HepG2 (cell line): ENCODE measurements around the gene CGNL1. TPM values are rescaled to one million over a fixed set of nuclear protein-coding genes. Genes with fewer than 3 reads are reported as not detected.
A peak's percentile ranks its signal among the peaks of the same experiment; 100 is the strongest.

ENCODE experiments used
- ARNT2 ChIP-seq: sonication (generic); formaldehyde crosslinking; IDR thresholded peaks from 2 replicates; pipeline ENCODE4 v1.8.0; 2022; ENCODE audit warnings: mild to moderate bottlenecking, low read depth, missing genetic modification reagents, moderate library complexity
- CENPX ChIP-seq: sonication (generic); formaldehyde crosslinking; IDR thresholded peaks from 2 replicates; pipeline ENCODE4 v1.9.0; 2021; ENCODE audit warnings: mild to moderate bottlenecking, missing genetic modification reagents, moderate library complexity
- CHD4 ChIP-seq: fragments of 200-600 bp; sonication (generic); IDR thresholded peaks from 2 replicates; pipeline ENCODE4 v1.7.0; 2017; ENCODE audit warnings: mild to moderate bottlenecking, low read length, borderline replicate concordance
- FOXP1 ChIP-seq, 2 experiments: fragments of 450-650 bp in 1 of 2; IDR thresholded peaks; 2 replicates each; pipeline ENCODE4 v1.6.1; 2017 to 2018; ENCODE audit warnings: antibody characterized with exemption in 1 of 2
- GPN1 ChIP-seq: sonication (generic); formaldehyde crosslinking; IDR thresholded peaks from 2 replicates; pipeline ENCODE4 v1.5.1; 2020; ENCODE audit warnings: missing genetic modification reagents, borderline replicate concordance
- HMG20B ChIP-seq: conservative IDR thresholded peaks from 2 replicates; pipeline ENCODE4 v1.6.1; 2016; ENCODE audit warnings: missing genetic modification reagents, missing compliant biosample characterization
- HNF4G ChIP-seq, 2 experiments: sonication (generic) in 1 of 2; formaldehyde crosslinking in 1 of 2; IDR thresholded peaks; 2 replicates each; pipeline versions ENCODE4 v1.4.0 to v1.6.1; 2011 to 2020; ENCODE audit warnings: borderline replicate concordance in 2 of 2, low read depth in 2 of 2, mild to moderate bottlenecking in 2 of 2, low read length in 1 of 2, missing genetic modification reagents in 1 of 2, moderate library complexity in 1 of 2
- JUND ChIP-seq: sonication (generic); formaldehyde crosslinking; IDR thresholded peaks from 2 replicates; pipeline ENCODE4 v1.8.0; 2022; ENCODE audit warnings: mild to moderate bottlenecking, missing genetic modification reagents
- NR2F1 ChIP-seq, 2 experiments: fragments of 450-650 bp in 1 of 2; formaldehyde crosslinking in 1 of 2; IDR thresholded peaks; 2 replicates each; pipeline versions ENCODE4 v1.5.0 to v1.6.1; 2016 to 2020; ENCODE audit warnings: mild to moderate bottlenecking in 1 of 2, missing compliant biosample characterization in 1 of 2, missing genetic modification reagents in 1 of 2, moderate library complexity in 1 of 2
- RAD21 ChIP-seq: fragments of 450-650 bp; formaldehyde crosslinking; IDR thresholded peaks from 2 replicates; pipeline ENCODE4 v1.5.0; 2020; ENCODE audit warnings: mild to moderate bottlenecking
- RAD51 ChIP-seq: fragments of 450-650 bp; IDR thresholded peaks from 2 replicates; pipeline ENCODE4 v1.6.1; 2016; ENCODE audit warnings: borderline replicate concordance
- SRSF4 ChIP-seq: fragments of 200-400 bp; formaldehyde crosslinking; IDR thresholded peaks from one replicate; pipeline ENCODE4 v1.6.1; 2018; ENCODE audit warnings: mild to moderate bottlenecking, low read depth, low read length, moderate library complexity; ENCODE audit not compliant: poor library complexity, severe bottlenecking
- ZMYM3 ChIP-seq: sonication (generic); formaldehyde crosslinking; IDR thresholded peaks from 2 replicates; pipeline ENCODE4 v1.5.1; 2020; ENCODE audit warnings: mild to moderate bottlenecking, missing genetic modification reagents
- ZNF138 ChIP-seq: sonication (generic); formaldehyde crosslinking; IDR thresholded peaks from 2 replicates; pipeline ENCODE4 v1.5.0; 2020; ENCODE audit warnings: mild to moderate bottlenecking, low read depth, missing genetic modification reagents
- ZNF292 ChIP-seq: sonication (generic); formaldehyde crosslinking; IDR thresholded peaks from 2 replicates; pipeline ENCODE4 v1.8.1; 2022; ENCODE audit warnings: mild to moderate bottlenecking, low read depth, missing genetic modification reagents, borderline replicate concordance
- ZNF383 ChIP-seq: sonication (generic); formaldehyde crosslinking; IDR thresholded peaks from 2 replicates; pipeline ENCODE4 v1.4.0; 2020; ENCODE audit warnings: missing genetic modification reagents, mild to moderate bottlenecking, borderline replicate concordance
- ZNF564 ChIP-seq: sonication (generic); formaldehyde crosslinking; IDR thresholded peaks from 2 replicates; pipeline ENCODE4 v1.8.1; 2023; ENCODE audit warnings: mild to moderate bottlenecking, missing genetic modification reagents
- ZNF598 ChIP-seq: sonication (generic); formaldehyde crosslinking; IDR thresholded peaks from 2 replicates; pipeline ENCODE4 v1.5.1; 2020; ENCODE audit warnings: mild to moderate bottlenecking, missing genetic modification reagents, borderline replicate concordance
- ZNF678 ChIP-seq: sonication (generic); formaldehyde crosslinking; IDR thresholded peaks from 2 replicates; pipeline ENCODE4 v1.4.0; 2020; ENCODE audit warnings: mild to moderate bottlenecking, missing genetic modification reagents
- ZNF773 ChIP-seq: sonication (generic); formaldehyde crosslinking; IDR thresholded peaks from 2 replicates; pipeline ENCODE4 v1.4.0; 2020; ENCODE audit warnings: missing genetic modification reagents, borderline replicate concordance
- polyA plus RNA-seq, 8 experiments: library from polyadenylated mRNA; depleted of rRNA in 3 of 8; stranded (reverse) in 7 of 8; unstranded in 1 of 8; fragments of >200 nt; fragmentation: Illumina TruSeq in 4 of 8; extraction: Trizol in 4 of 8; gene quantifications; 2 replicates each; pipeline versions ENCODE4 v1.2.1 to v1.2.3, GENCODE V29; 2011 to 2016; ENCODE audit warnings: low read depth in 4 of 8, missing spikeins in 1 of 8, mixed read lengths in 1 of 8; ENCODE audit not compliant: insufficient read depth in 1 of 8
- total RNA-seq, 5 experiments: library from RNA; depleted of rRNA; stranded (reverse); fragments of >200 nt; fragmentation: Illumina TruSeq; extraction: Trizol; gene quantifications; 2 replicates each; pipeline ENCODE4 v1.2.3, GENCODE V29; 2016; ENCODE audit warnings: low read depth in 1 of 5
- TF ChIP-seq, protein P1 (sequence below): IDR thresholded peaks from 2 replicates; pipeline ENCODE4 v1.6.1; 2016; ENCODE audit warnings: low read depth, missing genetic modification reagents, missing compliant biosample characterization
- TF ChIP-seq, protein P2 (sequence below): sonication (generic); formaldehyde crosslinking; IDR thresholded peaks from 2 replicates; pipeline ENCODE4 v1.4.0; 2020; ENCODE audit warnings: mild to moderate bottlenecking, missing genetic modification reagents

Gene CGNL1
- total and polyA plus RNA-seq, 2 of the 13 experiments (the other 11 are each of a cell fraction or from before 2014, with no cell fraction given) = 5.6 to 15.6 TPM

GRCh38 chr15:57376696-57377477 lies 582 bp downstream of the CGNL1 start (continued):
- TF ChIP-seq NR2F1 (CRISPR knock-in tag; IDR thresholded peaks at IDR 0.05) = no peak
- 0 out of 2 replicates have a peak, but pooled peaks have one; percentile 11 for TF ChIP-seq ZNF773 (CRISPR knock-in tag)
- no peak for TF ChIP-seq SRSF4
- TF ChIP-seq RAD21 (CRISPR knock-in tag) = no peak
- TF ChIP-seq ARNT2 (CRISPR knock-in tag) = peak; percentile 28; the same call in 1 of the 2 replicates
- TF ChIP-seq RAD51 = no peak
- TF ChIP-seq GPN1 (CRISPR knock-in tag) = no peak
- no peak for TF ChIP-seq CENPX (CRISPR knock-in tag)
- no peak for TF ChIP-seq ZNF564 (CRISPR knock-in tag)
- TF ChIP-seq, protein P1, sequence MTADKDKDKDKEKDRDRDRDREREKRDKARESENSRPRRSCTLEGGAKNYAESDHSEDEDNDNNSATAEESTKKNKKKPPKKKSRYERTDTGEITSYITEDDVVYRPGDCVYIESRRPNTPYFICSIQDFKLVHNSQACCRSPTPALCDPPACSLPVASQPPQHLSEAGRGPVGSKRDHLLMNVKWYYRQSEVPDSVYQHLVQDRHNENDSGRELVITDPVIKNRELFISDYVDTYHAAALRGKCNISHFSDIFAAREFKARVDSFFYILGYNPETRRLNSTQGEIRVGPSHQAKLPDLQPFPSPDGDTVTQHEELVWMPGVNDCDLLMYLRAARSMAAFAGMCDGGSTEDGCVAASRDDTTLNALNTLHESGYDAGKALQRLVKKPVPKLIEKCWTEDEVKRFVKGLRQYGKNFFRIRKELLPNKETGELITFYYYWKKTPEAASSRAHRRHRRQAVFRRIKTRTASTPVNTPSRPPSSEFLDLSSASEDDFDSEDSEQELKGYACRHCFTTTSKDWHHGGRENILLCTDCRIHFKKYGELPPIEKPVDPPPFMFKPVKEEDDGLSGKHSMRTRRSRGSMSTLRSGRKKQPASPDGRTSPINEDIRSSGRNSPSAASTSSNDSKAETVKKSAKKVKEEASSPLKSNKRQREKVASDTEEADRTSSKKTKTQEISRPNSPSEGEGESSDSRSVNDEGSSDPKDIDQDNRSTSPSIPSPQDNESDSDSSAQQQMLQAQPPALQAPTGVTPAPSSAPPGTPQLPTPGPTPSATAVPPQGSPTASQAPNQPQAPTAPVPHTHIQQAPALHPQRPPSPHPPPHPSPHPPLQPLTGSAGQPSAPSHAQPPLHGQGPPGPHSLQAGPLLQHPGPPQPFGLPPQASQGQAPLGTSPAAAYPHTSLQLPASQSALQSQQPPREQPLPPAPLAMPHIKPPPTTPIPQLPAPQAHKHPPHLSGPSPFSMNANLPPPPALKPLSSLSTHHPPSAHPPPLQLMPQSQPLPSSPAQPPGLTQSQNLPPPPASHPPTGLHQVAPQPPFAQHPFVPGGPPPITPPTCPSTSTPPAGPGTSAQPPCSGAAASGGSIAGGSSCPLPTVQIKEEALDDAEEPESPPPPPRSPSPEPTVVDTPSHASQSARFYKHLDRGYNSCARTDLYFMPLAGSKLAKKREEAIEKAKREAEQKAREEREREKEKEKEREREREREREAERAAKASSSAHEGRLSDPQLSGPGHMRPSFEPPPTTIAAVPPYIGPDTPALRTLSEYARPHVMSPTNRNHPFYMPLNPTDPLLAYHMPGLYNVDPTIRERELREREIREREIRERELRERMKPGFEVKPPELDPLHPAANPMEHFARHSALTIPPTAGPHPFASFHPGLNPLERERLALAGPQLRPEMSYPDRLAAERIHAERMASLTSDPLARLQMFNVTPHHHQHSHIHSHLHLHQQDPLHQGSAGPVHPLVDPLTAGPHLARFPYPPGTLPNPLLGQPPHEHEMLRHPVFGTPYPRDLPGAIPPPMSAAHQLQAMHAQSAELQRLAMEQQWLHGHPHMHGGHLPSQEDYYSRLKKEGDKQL (CRISPR knock-in tag) = no peak; the same call in 1 of the 2 replicates
- 0 out of 2 replicates have a peak, but pooled peaks have one; percentile 70 for TF ChIP-seq ZNF598
- TF ChIP-seq FOXP1 (IDR thresholded peaks at IDR 0.05) = no peak
- TF ChIP-seq FOXP1 (CRISPR knock-in tag; IDR thresholded peaks at IDR 0.05) = no peak; the same call in 1 of the 2 replicates
- TF ChIP-seq ZNF383 (CRISPR knock-in tag) = no peak
- TF ChIP-seq CHD4 = no peak
- no peak for TF ChIP-seq ZNF678 (CRISPR knock-in tag)
- no peak; the same call in 1 of the 2 replicates for TF ChIP-seq HMG20B (CRISPR knock-in tag)
- TF ChIP-seq, protein P2, sequence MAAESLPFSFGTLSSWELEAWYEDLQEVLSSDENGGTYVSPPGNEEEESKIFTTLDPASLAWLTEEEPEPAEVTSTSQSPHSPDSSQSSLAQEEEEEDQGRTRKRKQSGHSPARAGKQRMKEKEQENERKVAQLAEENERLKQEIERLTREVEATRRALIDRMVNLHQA (CRISPR knock-in tag) = no peak
- TF ChIP-seq ZMYM3 = no peak
- no peak for TF ChIP-seq HNF4G (IDR thresholded peaks at IDR 0.05; ENCODE audit: borderline replicate concordance, low read depth, low read length)
- 0 out of 2 replicates have a peak, but pooled peaks have one; percentile 22 for TF ChIP-seq HNF4G (CRISPR knock-in tag; IDR thresholded peaks at IDR 0.05; ENCODE audit: borderline replicate concordance, low read depth)
- TF ChIP-seq ZNF138 (CRISPR knock-in tag) = no peak
- TF ChIP-seq ZNF292 (CRISPR knock-in tag) = peak; percentile 35; the same call in 1 of the 2 replicates
- TF ChIP-seq JUND = no peak
